ENCODE results near the gene CYP2A6.

- TF ChIP-seq CTCF (IDR thresholded peaks at IDR 0.05) (no peak), EP300 (IDR thresholded peaks at IDR 0.05; ENCODE audit: borderline replicate concordance in 1 of 2, low read depth in 1 of 2, low read length in 1 of 2) (no peak), SIN3A (IDR thresholded peaks at IDR 0.05; ENCODE audit: borderline replicate concordance, low read depth, low read length) (no peak), TCF12 (IDR thresholded peaks at IDR 0.05) (no peak), CHD2 (IDR thresholded peaks at IDR 0.05; ENCODE audit: low read length, partially characterized antibody) (no peak), TAF1 (IDR thresholded peaks at IDR 0.05; ENCODE audit: borderline replicate concordance, low read depth, low read length) (no peak)
- TF ChIP-seq, protein P1, sequence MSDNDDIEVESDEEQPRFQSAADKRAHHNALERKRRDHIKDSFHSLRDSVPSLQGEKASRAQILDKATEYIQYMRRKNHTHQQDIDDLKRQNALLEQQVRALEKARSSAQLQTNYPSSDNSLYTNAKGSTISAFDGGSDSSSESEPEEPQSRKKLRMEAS (IDR thresholded peaks at IDR 0.05; ENCODE audit: low read depth): no peak
Measured at GRCh38 chr19:40836754-40837429, 13.4 kb downstream of the CYP2A6 start.

Data from SK-N-SH (cell line).